H9 (cell line): ENCODE results near the gene MTOR. TPM values are rescaled to one million over a fixed set of nuclear protein-coding genes. Genes with fewer than 3 reads are reported as not detected.

Source experiments
- DNase-seq: peaks from one replicate; pipeline ENCODE4 v3.0.0-alpha.2; 2017
- H2AFZ ChIP-seq: one replicate; pipeline ENCODE4 v1.6.1; 2013; ENCODE audit warnings: mild to moderate bottlenecking, low read length, control low read depth, moderate library complexity
- H2AK5ac ChIP-seq: 2 replicates; pipeline ENCODE4 v1.6.1; 2013; ENCODE audit warnings: low read length, control low read depth, mixed read lengths; ENCODE audit not compliant: insufficient read length
- H2BK120ac ChIP-seq: one replicate; pipeline ENCODE4 v1.6.1; 2013; ENCODE audit warnings: low read depth, mild to moderate bottlenecking, low read length, control low read depth, inconsistent platforms; ENCODE audit not compliant: poor library complexity, severe bottlenecking
- H2BK12ac ChIP-seq: 2 replicates; pipeline ENCODE4 v1.6.1; 2013; ENCODE audit warnings: low read length, control low read depth, mixed read lengths, low read depth; ENCODE audit not compliant: insufficient read length
- H2BK15ac ChIP-seq: 2 replicates; pipeline ENCODE4 v1.6.1; 2013; ENCODE audit warnings: low read depth, low read length, control low read depth
- H2BK20ac ChIP-seq: one replicate; pipeline ENCODE4 v1.6.1; 2013; ENCODE audit warnings: low read depth, mild to moderate bottlenecking, low read length, control low read depth, inconsistent platforms; ENCODE audit not compliant: poor library complexity, severe bottlenecking
- H2BK5ac ChIP-seq: 2 replicates; pipeline ENCODE4 v1.6.1; 2013; ENCODE audit warnings: low read length, control low read depth, mixed read lengths; ENCODE audit not compliant: insufficient read length
- H3K14ac ChIP-seq: 2 replicates; pipeline ENCODE4 v1.6.1; 2013; ENCODE audit warnings: low read length, control low read depth; ENCODE audit not compliant: insufficient read depth
- H3K18ac ChIP-seq: 2 replicates; pipeline ENCODE4 v1.6.1; 2013; ENCODE audit warnings: low read depth, mild to moderate bottlenecking, mixed read lengths, low read length, control low read depth; ENCODE audit not compliant: insufficient read length
- H3K23ac ChIP-seq: 2 replicates; pipeline ENCODE4 v1.6.1; 2013; ENCODE audit warnings: low read length, control low read depth, mixed read lengths, low read depth; ENCODE audit not compliant: insufficient read length
- H3K23me2 ChIP-seq: 2 replicates; pipeline ENCODE4 v1.6.1; 2013; ENCODE audit warnings: low read depth, mild to moderate bottlenecking, mixed read lengths, low read length, control low read depth; ENCODE audit not compliant: insufficient read length, poor library complexity, severe bottlenecking
- H3K27ac ChIP-seq: 2 replicates; pipeline ENCODE4 v1.5.1; 2013; ENCODE audit warnings: low read length, control low read depth, mixed read lengths, low read depth; ENCODE audit not compliant: insufficient read length
- H3K27me3 ChIP-seq: 2 replicates; pipeline ENCODE4 v1.6.1; 2013; ENCODE audit warnings: low read length, control low read depth, inconsistent platforms; ENCODE audit not compliant: insufficient read depth
- H3K4ac ChIP-seq: 2 replicates; pipeline ENCODE4 v1.6.1; 2013; ENCODE audit warnings: low read depth, mild to moderate bottlenecking, control low read depth, inconsistent platforms, low read length, moderate library complexity
- H3K4me1 ChIP-seq: 2 replicates; pipeline ENCODE4 v1.6.1; 2013; ENCODE audit warnings: low read length, control low read depth, inconsistent platforms; ENCODE audit not compliant: insufficient read depth
- H3K4me2 ChIP-seq: 2 replicates; pipeline ENCODE4 v1.6.1; 2013; ENCODE audit warnings: low read length, control low read depth, mixed read lengths; ENCODE audit not compliant: insufficient read length, insufficient read depth
- H3K56ac ChIP-seq: 2 replicates; pipeline ENCODE4 v1.6.1; 2013; ENCODE audit warnings: low read depth, mild to moderate bottlenecking, mixed read lengths, low read length, control low read depth; ENCODE audit not compliant: insufficient read length
- H3K79me1 ChIP-seq: 2 replicates; pipeline ENCODE4 v1.6.1; 2013; ENCODE audit warnings: low read depth, mild to moderate bottlenecking, moderate library complexity, low read length, control low read depth, inconsistent platforms; ENCODE audit not compliant: insufficient read depth, poor library complexity, severe bottlenecking
- H3K79me2 ChIP-seq: 2 replicates; pipeline ENCODE4 v1.6.1; 2013; ENCODE audit warnings: low read length, control low read depth, inconsistent platforms; ENCODE audit not compliant: insufficient read depth
- H3K9ac ChIP-seq: 2 replicates; pipeline ENCODE4 v1.6.1; 2013; ENCODE audit warnings: low read length, control low read depth, mixed read lengths; ENCODE audit not compliant: insufficient read length; ENCODE audit errors: extremely low read depth
- H3K9me3 ChIP-seq: one replicate; pipeline ENCODE4 v1.6.1; 2013; ENCODE audit warnings: low read depth, low read length, inconsistent platforms; ENCODE audit not compliant: control insufficient read depth
- H3T11ph ChIP-seq: one replicate; pipeline ENCODE4 v1.6.1; 2013; ENCODE audit warnings: mild to moderate bottlenecking, low read length, control low read depth, inconsistent platforms
- H4K20me1 ChIP-seq: one replicate; pipeline ENCODE4 v1.6.1; 2013; ENCODE audit not compliant: control insufficient read depth, insufficient read length, insufficient read depth
- H4K5ac ChIP-seq: 2 replicates; pipeline ENCODE4 v1.6.1; 2013; ENCODE audit warnings: low read depth, mild to moderate bottlenecking, mixed read lengths, low read length, control low read depth; ENCODE audit not compliant: insufficient read length
- H4K8ac ChIP-seq: replicated peaks from 2 replicates; pipeline ENCODE4 v1.6.1; 2013; ENCODE audit warnings: low read length, control low read depth, mixed read lengths, low read depth; ENCODE audit not compliant: insufficient read length
- H4K91ac ChIP-seq: 2 replicates; pipeline ENCODE4 v1.6.1; 2013; ENCODE audit warnings: low read depth, mild to moderate bottlenecking, moderate library complexity, mixed read lengths, low read length, control low read depth; ENCODE audit not compliant: insufficient read length
- H3K27ac Mint-ChIP-seq, 3 experiments: 2 replicates in 2 of 3; 3 replicates in 1 of 3; pipeline ENCODE4 v1.8.0; 2020 to 2021; ENCODE audit warnings: mixed read lengths in 3 of 3, mild to moderate bottlenecking in 1 of 3, moderate library complexity in 1 of 3
- H3K27me3 Mint-ChIP-seq: 2 replicates; pipeline ENCODE4 v1.8.0; 2021; ENCODE audit warnings: low read depth, mild to moderate bottlenecking, moderate library complexity, mixed read lengths
- H3K36me3 Mint-ChIP-seq, 3 experiments: 2 replicates in 2 of 3; 3 replicates in 1 of 3; pipeline ENCODE4 v1.8.0; 2020 to 2021; ENCODE audit warnings: low read depth in 3 of 3, mixed read lengths in 3 of 3; ENCODE audit not compliant: insufficient read depth in 1 of 3
- H3K4me1 Mint-ChIP-seq, 2 experiments: 2 replicates each; pipeline ENCODE4 v1.8.0; 2020; ENCODE audit warnings: mixed read lengths in 2 of 2
- H3K4me3 Mint-ChIP-seq, 2 experiments: 2 replicates in 1 of 2; 3 replicates in 1 of 2; pipeline ENCODE4 v1.8.0; 2020 to 2021; ENCODE audit warnings: mild to moderate bottlenecking in 2 of 2, mixed read lengths in 2 of 2, moderate library complexity in 1 of 2
- H3K9me3 Mint-ChIP-seq, 2 experiments: 2 replicates in 1 of 2; 3 replicates in 1 of 2; pipeline ENCODE4 v1.8.0; 2020; ENCODE audit warnings: mild to moderate bottlenecking in 2 of 2, mixed read lengths in 2 of 2, moderate library complexity in 1 of 2
- WGBS: extraction: QIAGEN DNeasy Blood & Tissue Kit; methylation state at CpG from one replicate; pipeline ENCODE4 v1.1.7; 2013; ENCODE audit warnings: missing lambda C conversion rate, low lambda C conversion rate, mixed read lengths; ENCODE audit not compliant: insufficient read length; ENCODE audit errors: extremely low coverage; 5-methylcytosine and 5-hydroxymethylcytosine counted together
- total RNA-seq: library from RNA; stranded (reverse); gene quantifications from 2 replicates; pipeline ENCODE4 v1.2.1, GENCODE V29; 2021
- TF ChIP-seq, protein P1 (sequence below): fragments of 200-600 bp; sonication (generic); conservative IDR thresholded peaks from 3 replicates; pipeline ENCODE4 v1.8.0; 2021; ENCODE audit warnings: antibody characterized with exemption, mild to moderate bottlenecking

The MTOR gene
- total RNA-seq, 1 experiment from 2014 or later = 67.5 TPM

DNA sequence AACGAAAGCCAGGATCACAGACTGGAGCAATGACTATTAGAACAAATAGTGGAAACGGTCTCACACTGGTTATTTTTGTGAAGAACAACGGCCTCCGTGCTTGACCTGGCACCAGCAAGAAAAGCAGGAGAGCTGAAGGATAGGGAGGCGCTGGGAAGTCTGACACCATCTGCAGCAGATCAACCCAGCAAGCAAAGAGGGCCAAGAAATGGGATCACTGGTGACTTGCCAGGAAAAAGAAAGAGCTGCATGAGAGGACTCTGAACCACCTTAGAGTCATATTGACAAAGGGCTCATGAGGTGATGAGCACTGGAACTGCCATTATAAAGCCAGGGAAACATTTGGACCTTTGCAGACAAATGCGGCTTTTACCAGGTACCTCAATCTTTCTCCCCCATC, 25.0 kb downstream of the MTOR start:
- no peaks in the 10 kb centered on the region for H3K27me3 Mint-ChIP-seq
- no peak overlapping the region for H2BK15ac ChIP-seq
- H3K36me3 Mint-ChIP-seq = peaks cover 38 to 96% (median 72%) of the 10 kb centered on the region in 3 experiments; a peak in 6 of 7 replicates
- no peak overlapping the region for H4K5ac ChIP-seq
- no peaks in the 10 kb centered on the region for H3K23me2 ChIP-seq
- DNase-seq = no peak
- H2BK20ac ChIP-seq = no peak overlapping the region
- H3K9ac ChIP-seq = no peak overlapping the region
- no peaks in the 10 kb centered on the region for H3K27me3 ChIP-seq
- no peak overlapping the region for H3K14ac ChIP-seq
- no peak overlapping the region for H2BK120ac ChIP-seq
- H3K27ac Mint-ChIP-seq = no peak overlapping the region
- no peak overlapping the region for H3K4ac ChIP-seq
- no CpG with 5 or more reads among the region's 6 CpGs for WGBS
- no peak overlapping the region for H4K8ac ChIP-seq
- H3K9me3 ChIP-seq = no peaks in the 10 kb centered on the region
- H3K4me3 Mint-ChIP-seq = no peak overlapping the region
- no peak overlapping the region for H3T11ph ChIP-seq
- H2AFZ ChIP-seq = no peak overlapping the region
- H3K4me2 ChIP-seq = no peak overlapping the region
- H3K4me1 ChIP-seq = no peaks in the 10 kb centered on the region
- no peak overlapping the region for H3K27ac ChIP-seq
- H3K9me3 Mint-ChIP-seq = no peaks in the 10 kb centered on the region
- no peak overlapping the region for H2AK5ac ChIP-seq
- no peak overlapping the region for H3K56ac ChIP-seq
- no peak overlapping the region for H2BK5ac ChIP-seq
- TF ChIP-seq, protein P1, sequence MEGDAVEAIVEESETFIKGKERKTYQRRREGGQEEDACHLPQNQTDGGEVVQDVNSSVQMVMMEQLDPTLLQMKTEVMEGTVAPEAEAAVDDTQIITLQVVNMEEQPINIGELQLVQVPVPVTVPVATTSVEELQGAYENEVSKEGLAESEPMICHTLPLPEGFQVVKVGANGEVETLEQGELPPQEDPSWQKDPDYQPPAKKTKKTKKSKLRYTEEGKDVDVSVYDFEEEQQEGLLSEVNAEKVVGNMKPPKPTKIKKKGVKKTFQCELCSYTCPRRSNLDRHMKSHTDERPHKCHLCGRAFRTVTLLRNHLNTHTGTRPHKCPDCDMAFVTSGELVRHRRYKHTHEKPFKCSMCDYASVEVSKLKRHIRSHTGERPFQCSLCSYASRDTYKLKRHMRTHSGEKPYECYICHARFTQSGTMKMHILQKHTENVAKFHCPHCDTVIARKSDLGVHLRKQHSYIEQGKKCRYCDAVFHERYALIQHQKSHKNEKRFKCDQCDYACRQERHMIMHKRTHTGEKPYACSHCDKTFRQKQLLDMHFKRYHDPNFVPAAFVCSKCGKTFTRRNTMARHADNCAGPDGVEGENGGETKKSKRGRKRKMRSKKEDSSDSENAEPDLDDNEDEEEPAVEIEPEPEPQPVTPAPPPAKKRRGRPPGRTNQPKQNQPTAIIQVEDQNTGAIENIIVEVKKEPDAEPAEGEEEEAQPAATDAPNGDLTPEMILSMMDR = no peak
- no peak overlapping the region for H3K18ac ChIP-seq
- H3K79me1 ChIP-seq = no peaks in the 10 kb centered on the region
- H3K79me2 ChIP-seq = 0 out of 2 replicates have a peak, but pooled peaks cover 1% of the 10 kb centered on the region
- H3K4me1 Mint-ChIP-seq = no peaks in the 10 kb centered on the region
- no peak overlapping the region for H4K91ac ChIP-seq
- H4K20me1 ChIP-seq = no peaks in the 10 kb centered on the region
- H3K23ac ChIP-seq = no peak overlapping the region
- H2BK12ac ChIP-seq = no peak overlapping the region
